Neural progenitor cell (in vitro differentiated cells): ENCODE results near the gene GMDS. TPM values are rescaled to one million over a fixed set of nuclear protein-coding genes. Genes with fewer than 3 reads are reported as not detected.

ENCODE experiments used
- DNase-seq: peaks from one replicate; pipeline ENCODE4 v3.0.0-alpha.2; 2016; ENCODE audit warnings: low spot score
- H2AFZ ChIP-seq: fragments of 200-600 bp; sonication (generic); replicated peaks from 2 replicates; pipeline ENCODE4 v1.6.1; 2016; ENCODE audit warnings: antibody characterized with exemption
- H3F3A ChIP-seq: fragments of 200-600 bp; sonication (generic); 2 replicates; pipeline ENCODE4 v1.6.1; 2016; ENCODE audit warnings: antibody characterized with exemption, low read depth
- H3K27ac ChIP-seq: fragments of 200-600 bp; sonication (generic); 2 replicates; pipeline ENCODE4 v1.5.1; 2016; ENCODE audit warnings: mild to moderate bottlenecking
- H3K27me3 ChIP-seq: fragments of 200-600 bp; sonication (generic); 2 replicates; pipeline ENCODE4 v1.6.1; 2016; ENCODE audit warnings: mild to moderate bottlenecking, moderate library complexity
- H3K36me3 ChIP-seq: fragments of 200-600 bp; sonication (generic); 2 replicates; pipeline ENCODE4 v1.5.1; 2016
- H3K4me1 ChIP-seq: fragments of 200-600 bp; sonication (generic); 2 replicates; pipeline ENCODE4 v1.6.1; 2016; ENCODE audit warnings: mixed run types
- H3K4me2 ChIP-seq: fragments of 200-600 bp; sonication (generic); 2 replicates; pipeline ENCODE4 v1.6.1; 2016
- H3K4me3 ChIP-seq: fragments of 200-600 bp; sonication (generic); 2 replicates; pipeline ENCODE4 v1.5.1; 2016
- H3K79me2 ChIP-seq: fragments of 200-600 bp; sonication (generic); 2 replicates; pipeline ENCODE4 v1.6.1; 2016; ENCODE audit warnings: low read depth
- H3K9ac ChIP-seq: fragments of 200-600 bp; sonication (generic); 2 replicates; pipeline ENCODE4 v1.6.1; 2016
- H3K9me3 ChIP-seq: fragments of 200-600 bp; sonication (generic); 2 replicates; pipeline ENCODE4 v1.5.1; 2016; ENCODE audit warnings: low read depth
- H4K20me1 ChIP-seq: fragments of 200-600 bp; sonication (generic); 2 replicates; pipeline ENCODE4 v1.6.1; 2016; ENCODE audit warnings: low read depth
- H3K27ac Mint-ChIP-seq: 3 replicates; pipeline ENCODE4 v1.8.0; 2021; ENCODE audit warnings: mixed read lengths
- H3K27me3 Mint-ChIP-seq: 2 replicates; pipeline ENCODE4 v1.8.0; 2022; ENCODE audit warnings: low read depth, mild to moderate bottlenecking, inconsistent platforms, moderate library complexity, mixed read lengths; ENCODE audit not compliant: insufficient read depth
- H3K36me3 Mint-ChIP-seq: 3 replicates; pipeline ENCODE4 v1.8.0; 2021; ENCODE audit warnings: mixed read lengths
- H3K4me1 Mint-ChIP-seq: 3 replicates; pipeline ENCODE4 v1.8.0; 2021; ENCODE audit warnings: mixed read lengths
- H3K4me3 Mint-ChIP-seq: 3 replicates; pipeline ENCODE4 v1.8.0; 2021; ENCODE audit warnings: mild to moderate bottlenecking, moderate library complexity, mixed read lengths
- H3K9me3 Mint-ChIP-seq: 3 replicates; pipeline ENCODE4 v1.8.0; 2020; ENCODE audit warnings: mixed read lengths
- EZH2 ChIP-seq: fragments of 200-600 bp; sonication (generic); IDR thresholded peaks from 2 replicates; pipeline ENCODE4 v1.6.1; 2017; ENCODE audit warnings: antibody characterized with exemption, mild to moderate bottlenecking, moderate library complexity
- EZH2phosphoT487 ChIP-seq: fragments of 200-600 bp; sonication (generic); IDR thresholded peaks from 2 replicates; pipeline ENCODE4 v1.6.1; 2017; ENCODE audit warnings: antibody characterized with exemption
- total RNA-seq: library from RNA; depleted of rRNA; stranded (reverse); fragments of >200 nt; gene quantifications from 2 replicates; pipeline ENCODE4 v1.2.3, GENCODE V29; 2015; ENCODE audit warnings: low replicate concordance
- TF ChIP-seq, protein P1 (sequence below): fragments of 200-600 bp; sonication (generic); IDR thresholded peaks from 2 replicates; pipeline ENCODE4 v1.5.1; 2017; ENCODE audit warnings: antibody characterized with exemption, mild to moderate bottlenecking

The GMDS gene
- total RNA-seq, 1 donor from 2014 or later = 22.6 TPM

DNA sequence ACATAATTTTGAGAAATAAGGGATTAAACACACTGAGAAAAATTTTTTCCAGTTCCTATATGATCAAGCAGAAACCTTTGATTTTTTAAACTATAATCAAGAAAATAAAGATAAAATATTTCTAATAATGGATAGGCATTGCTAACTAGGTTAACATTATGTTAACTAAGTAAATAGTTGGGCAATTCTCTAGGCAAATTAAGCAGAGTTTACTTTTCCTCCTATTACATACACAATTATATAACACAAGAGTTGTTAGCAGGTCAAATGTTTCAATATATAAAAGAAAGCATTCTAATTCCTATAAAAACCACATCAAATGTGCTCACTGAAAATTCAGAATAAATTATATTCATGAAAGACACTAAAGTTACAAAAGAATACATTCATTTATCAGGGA is 191.7 kb downstream of the GMDS start:
- Mint-ChIP-seq H3K36me3 (no peaks in the 10 kb centered on the region), H3K27me3 (no peaks in the 10 kb centered on the region), H3K4me1 (no peaks in the 10 kb centered on the region), H3K27ac (no peak overlapping the region), H3K9me3 (peaks cover 5% of the 10 kb centered on the region), H3K4me3 (no peak overlapping the region)
- Histone ChIP-seq H3K4me3 (no peak overlapping the region), H3K36me3 (no peaks in the 10 kb centered on the region), H3K4me1 (no peaks in the 10 kb centered on the region), H3F3A (no peaks in the 10 kb centered on the region), H3K27ac (no peak overlapping the region), H3K9me3 (no peaks in the 10 kb centered on the region), H2AFZ (no peak overlapping the region), H3K9ac (no peak overlapping the region), H3K4me2 (no peak overlapping the region), H4K20me1 (no peaks in the 10 kb centered on the region), H3K27me3 (no peaks in the 10 kb centered on the region), H3K79me2 (no peaks in the 10 kb centered on the region)
- TF ChIP-seq, protein P1, sequence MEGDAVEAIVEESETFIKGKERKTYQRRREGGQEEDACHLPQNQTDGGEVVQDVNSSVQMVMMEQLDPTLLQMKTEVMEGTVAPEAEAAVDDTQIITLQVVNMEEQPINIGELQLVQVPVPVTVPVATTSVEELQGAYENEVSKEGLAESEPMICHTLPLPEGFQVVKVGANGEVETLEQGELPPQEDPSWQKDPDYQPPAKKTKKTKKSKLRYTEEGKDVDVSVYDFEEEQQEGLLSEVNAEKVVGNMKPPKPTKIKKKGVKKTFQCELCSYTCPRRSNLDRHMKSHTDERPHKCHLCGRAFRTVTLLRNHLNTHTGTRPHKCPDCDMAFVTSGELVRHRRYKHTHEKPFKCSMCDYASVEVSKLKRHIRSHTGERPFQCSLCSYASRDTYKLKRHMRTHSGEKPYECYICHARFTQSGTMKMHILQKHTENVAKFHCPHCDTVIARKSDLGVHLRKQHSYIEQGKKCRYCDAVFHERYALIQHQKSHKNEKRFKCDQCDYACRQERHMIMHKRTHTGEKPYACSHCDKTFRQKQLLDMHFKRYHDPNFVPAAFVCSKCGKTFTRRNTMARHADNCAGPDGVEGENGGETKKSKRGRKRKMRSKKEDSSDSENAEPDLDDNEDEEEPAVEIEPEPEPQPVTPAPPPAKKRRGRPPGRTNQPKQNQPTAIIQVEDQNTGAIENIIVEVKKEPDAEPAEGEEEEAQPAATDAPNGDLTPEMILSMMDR = no peak
- TF ChIP-seq EZH2phosphoT487 (no peak), EZH2 (no peak)
- no peak for DNase-seq

GRCh38 chr6:2047855-2048254 is 197.6 kb downstream of the GMDS start:
- H3F3A ChIP-seq = no peaks in the 10 kb centered on the region
- no peaks in the 10 kb centered on the region for H3K4me1 ChIP-seq
- H3K36me3 ChIP-seq = no peaks in the 10 kb centered on the region
- no peak overlapping the region for H3K9ac ChIP-seq
- TF ChIP-seq EZH2 (no peak), EZH2phosphoT487 (no peak)
- TF ChIP-seq, protein P1 = no peak
- Mint-ChIP-seq H3K4me1 (no peaks in the 10 kb centered on the region), H3K9me3 (no peaks in the 10 kb centered on the region), H3K36me3 (no peaks in the 10 kb centered on the region), H3K27ac (no peak overlapping the region), H3K4me3 (no peak overlapping the region), H3K27me3 (no peaks in the 10 kb centered on the region)
- H3K4me3 ChIP-seq = no peak overlapping the region
- no peaks in the 10 kb centered on the region for H3K27me3 ChIP-seq
- H3K4me2 ChIP-seq = no peak overlapping the region
- no peak overlapping the region for H2AFZ ChIP-seq
- no peak for DNase-seq
- H3K79me2 ChIP-seq = no peaks in the 10 kb centered on the region
- no peaks in the 10 kb centered on the region for H3K9me3 ChIP-seq
- no peak overlapping the region for H3K27ac ChIP-seq
- H4K20me1 ChIP-seq = no peaks in the 10 kb centered on the region

- TF ChIP-seq, protein P1 = no peak
- TF ChIP-seq EZH2phosphoT487 = no peak
- no peak for TF ChIP-seq EZH2
- Histone ChIP-seq H2AFZ (no peak overlapping the region), H3K27ac (no peak overlapping the region), H3K4me3 (no peak overlapping the region), H3F3A (no peaks in the 10 kb centered on the region), H3K79me2 (no peaks in the 10 kb centered on the region), H3K4me1 (no peaks in the 10 kb centered on the region), H3K9ac (no peak overlapping the region), H4K20me1 (no peaks in the 10 kb centered on the region), H3K36me3 (no peaks in the 10 kb centered on the region), H3K4me2 (no peak overlapping the region), H3K27me3 (no peaks in the 10 kb centered on the region), H3K9me3 (no peaks in the 10 kb centered on the region)
- Mint-ChIP-seq H3K4me3 (no peak overlapping the region), H3K27me3 (no peaks in the 10 kb centered on the region), H3K27ac (no peak overlapping the region), H3K36me3 (no peaks in the 10 kb centered on the region), H3K9me3 (no peaks in the 10 kb centered on the region), H3K4me1 (no peaks in the 10 kb centered on the region)
- no peak for DNase-seq
These were observed 201.2 kb downstream of the GMDS start for GRCh38 chr6:2044192-2044591.
